IMR-90 (cell line): ENCODE measurements around the gene GJC1. TPM values are rescaled to one million over a fixed set of nuclear protein-coding genes. Genes with fewer than 3 reads are reported as not detected.

Experiments
- ATAC-seq: fragments of 200-7000 bp; cut with Tn5 transposase; 2 replicates; pipeline ENCODE4 v1.9.1; 2020; ENCODE audit warnings: low read depth, mild to moderate bottlenecking, moderate library complexity
- BruUV-seq: library from RNA; stranded (reverse); fragments of 400-500 nt; replicated peaks from 2 replicates; lab custom pipeline; 2021; lab: Mats Ljungman, UMichigan
- CTCF ChIA-PET: fragments of 300-600 bp; formaldehyde crosslinking; extraction: SDS; loops from one replicate; lab custom pipeline; 2021; ENCODE audit warnings: antibody characterized with exemption; lab: Yijun Ruan, JAX
- POLR2A ChIA-PET: fragments of 300-600 bp; sonication (Branson Sonifier 250); formaldehyde crosslinking; loops from one replicate; lab custom pipeline; 2022; ENCODE audit warnings: antibody characterized with exemption; ENCODE audit not compliant: unreplicated experiment; lab: Charles Lee
- DNase-seq: peaks from one replicate; pipeline ENCODE4 v3.0.0; 2013
- H2AFZ ChIP-seq: replicated peaks from 2 replicates; pipeline ENCODE3; 2013; ENCODE audit warnings: low read length, mild to moderate bottlenecking; ENCODE audit not compliant: poor library complexity
- H2AK5ac ChIP-seq: 2 replicates; pipeline ENCODE4 v1.6.1; 2013; ENCODE audit warnings: low read depth, low read length, inconsistent platforms
- H2AK9ac ChIP-seq: replicated peaks from 2 replicates; pipeline ENCODE3; 2013; ENCODE audit warnings: mild to moderate bottlenecking, low read depth, low read length, moderate library complexity; ENCODE audit not compliant: poor library complexity
- H2BK120ac ChIP-seq: 2 replicates; pipeline ENCODE4 v1.6.1; 2013; ENCODE audit warnings: low read depth, low read length, inconsistent platforms
- H2BK15ac ChIP-seq: 3 replicates; pipeline ENCODE4 v1.6.1; 2013; ENCODE audit warnings: low read depth, low read length, inconsistent platforms
- H2BK20ac ChIP-seq: 2 replicates; pipeline ENCODE4 v1.6.1; 2013; ENCODE audit warnings: low read depth, mild to moderate bottlenecking, inconsistent platforms, low read length, moderate library complexity
- H2BK5ac ChIP-seq: 2 replicates; pipeline ENCODE4 v1.6.1; 2013; ENCODE audit warnings: mild to moderate bottlenecking, low read depth, low read length, inconsistent platforms; ENCODE audit not compliant: poor library complexity, severe bottlenecking
- H3K14ac ChIP-seq: replicated peaks from 2 replicates; pipeline ENCODE4 v1.6.1; 2013; ENCODE audit warnings: low read depth, low read length, inconsistent platforms
- H3K18ac ChIP-seq: 2 replicates; pipeline ENCODE4 v1.6.1; 2013; ENCODE audit warnings: low read depth, low read length, control low read depth
- H3K23ac ChIP-seq: 2 replicates; pipeline ENCODE4 v1.6.1; 2013; ENCODE audit warnings: low read depth, low read length, inconsistent platforms
- H3K27ac ChIP-seq: 2 replicates; pipeline ENCODE4 v1.5.1; 2013; ENCODE audit warnings: mild to moderate bottlenecking, control low read depth, low read length; ENCODE audit not compliant: insufficient read depth
- H3K27me3 ChIP-seq: 2 replicates; pipeline ENCODE4 v1.6.1; 2013; ENCODE audit warnings: low read length; ENCODE audit not compliant: control insufficient read depth, insufficient read depth
- H3K36me3 ChIP-seq: 2 replicates; pipeline ENCODE4 v1.6.1; 2013; ENCODE audit warnings: low read length, mixed read lengths; ENCODE audit not compliant: control insufficient read depth, insufficient read depth
- H3K4ac ChIP-seq: 2 replicates; pipeline ENCODE4 v1.6.1; 2013; ENCODE audit warnings: low read depth, low read length, inconsistent platforms
- H3K4me1 ChIP-seq: 2 replicates; pipeline ENCODE4 v1.6.1; 2013; ENCODE audit warnings: low read length, mixed read lengths; ENCODE audit not compliant: control insufficient read depth, insufficient read depth
- H3K4me2 ChIP-seq: 2 replicates; pipeline ENCODE4 v1.6.1; 2013; ENCODE audit warnings: low read depth, mild to moderate bottlenecking, control low read depth, low read length, moderate library complexity
- H3K4me3 ChIP-seq: 2 replicates; pipeline ENCODE4 v1.5.1; 2013; ENCODE audit warnings: low read depth, mild to moderate bottlenecking, control low read depth, low read length, moderate library complexity; ENCODE audit not compliant: insufficient read depth
- H3K56ac ChIP-seq: 2 replicates; pipeline ENCODE4 v1.6.1; 2013; ENCODE audit warnings: low read length, inconsistent platforms; ENCODE audit not compliant: insufficient read depth; ENCODE audit errors: extremely low read depth
- H3K79me1 ChIP-seq, 2 experiments: 2 replicates each; pipeline ENCODE4 v1.6.1; 2013; ENCODE audit warnings: low read length in 2 of 2, inconsistent platforms in 1 of 2, low read depth in 1 of 2
- H3K9ac ChIP-seq: 2 replicates; pipeline ENCODE4 v1.6.1; 2013; ENCODE audit warnings: low read depth, low read length, control low read depth
- H3K9me1 ChIP-seq: 2 replicates; pipeline ENCODE4 v1.6.1; 2013; ENCODE audit warnings: low read length, inconsistent platforms; ENCODE audit not compliant: insufficient read depth
- H3K9me3 ChIP-seq: 2 replicates; pipeline ENCODE4 v1.6.1; 2013; ENCODE audit warnings: low read length; ENCODE audit not compliant: control insufficient read depth, insufficient read depth
- H4K20me1 ChIP-seq: 2 replicates; pipeline ENCODE4 v1.6.1; 2013; ENCODE audit warnings: low read length, inconsistent platforms; ENCODE audit not compliant: insufficient read depth
- H4K5ac ChIP-seq: 2 replicates; pipeline ENCODE4 v1.6.1; 2013; ENCODE audit warnings: mild to moderate bottlenecking, low read depth, low read length, control low read depth
- H4K8ac ChIP-seq, 2 experiments: 2 replicates each; pipeline ENCODE4 v1.6.1; 2013; ENCODE audit warnings: low read depth in 2 of 2, low read length in 2 of 2, control low read depth in 1 of 2, inconsistent platforms in 1 of 2
- H4K91ac ChIP-seq: 2 replicates; pipeline ENCODE4 v1.6.1; 2013; ENCODE audit warnings: low read depth, low read length, inconsistent platforms; ENCODE audit not compliant: insufficient read depth
- BHLHE40 ChIP-seq: fragments of 150-350 bp; IDR thresholded peaks from 2 replicates; pipeline ENCODE4 v1.6.1; 2016; ENCODE audit warnings: mild to moderate bottlenecking, low read depth, low read length
- MAFK ChIP-seq: IDR thresholded peaks from 2 replicates; pipeline ENCODE4 v1.6.1; 2012; ENCODE audit warnings: low read depth, low read length, improper control_type of control experiment
- WGBS, 2 experiments: methylation state at CpG; one replicate each; pipeline versions ENCODE4 v1.1.5 to v1.1.7; 2013; ENCODE audit warnings: missing lambda C conversion rate in 2 of 2; ENCODE audit not compliant: insufficient read length in 1 of 2; ENCODE audit errors: extremely low coverage in 2 of 2; 5-methylcytosine and 5-hydroxymethylcytosine counted together
- dilution Hi-C: fragments of 300-500 bp; cut with HindIII; formaldehyde crosslinking; loops from one replicate; pipeline ENCODE4 v1.14.3; 2018; ENCODE audit warnings: low sequenced_read_pairs; ENCODE audit not compliant: unreplicated experiment
- in situ Hi-C: fragments of 300-500 bp; cut with MboI; formaldehyde crosslinking; loops from 3 replicates; pipeline ENCODE4 v1.14.3; 2019; ENCODE audit warnings: low sequenced_read_pairs, inconsistent platforms, mixed read lengths
- intact Hi-C: fragments of 100-400 bp; cut with micrococcal nuclease; formaldehyde crosslinking; loops from 2 replicates; pipeline ENCODE4 v1.10.0; 2022
- polyA plus RNA-seq, 3 experiments: library from polyadenylated mRNA; depleted of rRNA; stranded (reverse); fragments of >200 nt; gene quantifications; 2 replicates each; pipeline ENCODE4 v1.2.3, GENCODE V29; 2012; ENCODE audit warnings: low replicate concordance in 1 of 3
- total RNA-seq: library from RNA; depleted of rRNA; stranded (reverse); fragments of >200 nt; gene quantifications from 2 replicates; pipeline ENCODE4 v1.2.3, GENCODE V29; 2012

The GJC1 gene
- total and polyA plus RNA-seq, 2 of the 4 experiments (the other 2 are of a cell fraction), result 23.9 to 69.7 TPM

GRCh38 chr17:44877121-44877520, 47.0 kb upstream of the GJC1 start:
- no peaks in the 10 kb centered on the region for H3K9me1 ChIP-seq
- no peaks in the 10 kb centered on the region for H4K20me1 ChIP-seq
- H3K18ac ChIP-seq, result no peak overlapping the region
- TF ChIP-seq MAFK (0 out of 2 replicates have a peak, but pooled peaks have one; percentile 13), BHLHE40 (no peak)
- BruUV-seq, result no TSS peak
- in situ Hi-C loops (no loop called here), dilution Hi-C loops (no loop called here), intact Hi-C loops (no loop called here)
- peaks cover 0 to 21% of the 10 kb centered on the region in 2 experiments; a peak in 2 of 4 replicates for H3K79me1 ChIP-seq
- no peak overlapping the region for H4K91ac ChIP-seq
- ChIA-PET POLR2A (no interaction called here), CTCF (interaction anchor here (0.9 to 2.7 kb wide), 4 partner anchors 8 to 143 kb away, joined by 3 to 18 read pairs (median 4); no protein-coding TSS in a partner anchor)
- ATAC-seq (no peak), DNase-seq (no peak)
- peaks cover 53% of the 10 kb centered on the region for H3K36me3 ChIP-seq
- no CpG with 5 or more reads among the region's 5 CpGs for WGBS, 2 experiments
- no peak overlapping the region for H3K4me3 ChIP-seq
- no peak overlapping the region for H2AK9ac ChIP-seq
- no peak overlapping the region for H2BK5ac ChIP-seq
- H3K56ac ChIP-seq, result no peak overlapping the region
- no peak overlapping the region for H3K4ac ChIP-seq
- H3K9ac ChIP-seq, result no peak overlapping the region
- H2BK120ac ChIP-seq, result no peak overlapping the region
- H3K4me2 ChIP-seq, result no peak overlapping the region
- H3K23ac ChIP-seq, result no peak overlapping the region
- no peaks in the 10 kb centered on the region for H3K27me3 ChIP-seq
- H2BK15ac ChIP-seq, result no peak overlapping the region
- no peaks in the 10 kb centered on the region for H3K9me3 ChIP-seq
- H3K14ac ChIP-seq, result no peak overlapping the region
- no peak overlapping the region for H3K27ac ChIP-seq
- H4K8ac ChIP-seq, result no peak overlapping the region
- no peaks in the 10 kb centered on the region for H3K4me1 ChIP-seq
- no peak overlapping the region for H4K5ac ChIP-seq
- H2BK20ac ChIP-seq, result no peak overlapping the region
- H2AK5ac ChIP-seq, result no peak overlapping the region
- no peak overlapping the region for H2AFZ ChIP-seq
